ENCODE measurements around the gene TTC28.

TTC28 gene

GRCh38 chr22:28395520-28395919 lies 284.1 kb downstream of the TTC28 start:
- Histone ChIP-seq H3K36me3 (ENCODE audit: control insufficient read depth in 1 of 2, insufficient read depth in 2 of 2, low read depth in 1 of 2, low read length in 2 of 2) (no peaks in the 10 kb centered on the region), H4K8ac (ENCODE audit: low read length) (no peak overlapping the region), H2AK5ac (ENCODE audit: low read length, severe bottlenecking) (no peak overlapping the region), H2BK15ac (ENCODE audit: low read depth, poor library complexity, severe bottlenecking) (no peak overlapping the region), H3K4ac (ENCODE audit: low read depth in 1 of 2, low read length in 2 of 2) (no peak overlapping the region), H3K4me1 (ENCODE audit: control insufficient read depth, insufficient read depth, low read depth, low read length) (peaks cover 2% of the 10 kb centered on the region), H3K27ac (ENCODE audit: low read length, poor library complexity, severe bottlenecking) (no peak overlapping the region), H3K14ac (ENCODE audit: low read length in 2 of 2) (no peak overlapping the region), H3K23ac (ENCODE audit: low read length in 2 of 2) (no peak overlapping the region), H4K91ac (ENCODE audit: low read length) (no peak overlapping the region), H2BK12ac (ENCODE audit: low read length in 2 of 2) (no peak overlapping the region), H3K79me1 (replicated peaks; ENCODE audit: low read length, poor library complexity, severe bottlenecking) (peaks cover 9% of the 10 kb centered on the region), H2BK120ac (ENCODE audit: low read depth, low read length) (no peak overlapping the region), H2AFZ (ENCODE audit: low read depth, low read length) (no peak overlapping the region), H3K18ac (ENCODE audit: low read depth in 1 of 2, low read length in 2 of 2) (no peak overlapping the region), H3K27me3 (ENCODE audit: control insufficient read depth in 1 of 2, insufficient read depth in 1 of 2, low read length in 2 of 2) (no peaks in the 10 kb centered on the region), H3K9me3 (ENCODE audit: control insufficient read depth, low read length) (no peaks in the 10 kb centered on the region), H2BK5ac (ENCODE audit: low read depth, low read length, poor library complexity, severe bottlenecking) (no peak overlapping the region), H3K4me3 (ENCODE audit: insufficient read depth in 1 of 2, low read depth in 1 of 2, low read length in 2 of 2) (no peak overlapping the region), H3K4me2 (ENCODE audit: low read length, poor library complexity, severe bottlenecking) (no peak overlapping the region), H3K9ac (ENCODE audit: low read length) (peak overlapping the region; percentile 13)
- no peak for DNase-seq
- WGBS, result 40% methylated on average over 2 of the region's 4 CpGs

- no peak for DNase-seq
- Histone ChIP-seq H3K9me3 (ENCODE audit: control insufficient read depth, low read length) (no peaks in the 10 kb centered on the region), H3K4me3 (ENCODE audit: insufficient read depth in 1 of 2, low read depth in 1 of 2, low read length in 2 of 2) (peak overlapping the region in 1 of 2 experiments; percentile 23), H3K79me1 (replicated peaks; ENCODE audit: low read length, poor library complexity, severe bottlenecking) (peaks cover 8% of the 10 kb centered on the region), H3K18ac (ENCODE audit: low read depth in 1 of 2, low read length in 2 of 2) (no peak overlapping the region), H3K4me1 (ENCODE audit: control insufficient read depth, insufficient read depth, low read depth, low read length) (peaks cover 2% of the 10 kb centered on the region), H4K91ac (ENCODE audit: low read length) (no peak overlapping the region), H2BK15ac (ENCODE audit: low read depth, poor library complexity, severe bottlenecking) (no peak overlapping the region), H2BK120ac (ENCODE audit: low read depth, low read length) (no peak overlapping the region), H2BK12ac (ENCODE audit: low read length in 2 of 2) (no peak overlapping the region), H3K27me3 (ENCODE audit: control insufficient read depth in 1 of 2, insufficient read depth in 1 of 2, low read length in 2 of 2) (no peaks in the 10 kb centered on the region), H2AK5ac (ENCODE audit: low read length, severe bottlenecking) (no peak overlapping the region), H3K23ac (ENCODE audit: low read length in 2 of 2) (no peak overlapping the region), H3K4me2 (ENCODE audit: low read length, poor library complexity, severe bottlenecking) (no peak overlapping the region), H3K4ac (ENCODE audit: low read depth in 1 of 2, low read length in 2 of 2) (no peak overlapping the region), H3K36me3 (ENCODE audit: control insufficient read depth in 1 of 2, insufficient read depth in 2 of 2, low read depth in 1 of 2, low read length in 2 of 2) (no peaks in the 10 kb centered on the region), H3K9ac (ENCODE audit: low read length) (peak overlapping the region; percentile 28), H3K14ac (ENCODE audit: low read length in 2 of 2) (no peak overlapping the region), H2BK5ac (ENCODE audit: low read depth, low read length, poor library complexity, severe bottlenecking) (no peak overlapping the region), H3K27ac (ENCODE audit: low read length, poor library complexity, severe bottlenecking) (no peak overlapping the region), H2AFZ (ENCODE audit: low read depth, low read length) (no peak overlapping the region), H4K8ac (ENCODE audit: low read length) (no peak overlapping the region)
- 94% methylated on average over 2 of the region's 2 CpGs for WGBS
Observed at GRCh38 chr22:28394513-28395110, 285.0 kb downstream of the TTC28 start.

- no peak overlapping the region for H3K4ac ChIP-seq (ENCODE audit: low read depth in 1 of 2, low read length in 2 of 2)
- H4K91ac ChIP-seq (ENCODE audit: low read length), result no peak overlapping the region
- no peaks in the 10 kb centered on the region for H3K27me3 ChIP-seq (ENCODE audit: control insufficient read depth in 1 of 2, insufficient read depth in 1 of 2, low read length in 2 of 2)
- H3K27ac ChIP-seq (ENCODE audit: low read length, poor library complexity, severe bottlenecking), result no peak overlapping the region
- H2BK5ac ChIP-seq (ENCODE audit: low read depth, low read length, poor library complexity, severe bottlenecking), result no peak overlapping the region
- H2AFZ ChIP-seq (ENCODE audit: low read depth, low read length), result no peak overlapping the region
- no peak overlapping the region for H3K4me2 ChIP-seq (ENCODE audit: low read length, poor library complexity, severe bottlenecking)
- H4K8ac ChIP-seq (ENCODE audit: low read length), result no peak overlapping the region
- no peak overlapping the region for H2BK12ac ChIP-seq (ENCODE audit: low read length in 2 of 2)
- no peaks in the 10 kb centered on the region for H3K9me3 ChIP-seq (ENCODE audit: control insufficient read depth, low read length)
- DNase-seq, result no peak
- H3K14ac ChIP-seq (ENCODE audit: low read length in 2 of 2), result no peak overlapping the region
- no peaks in the 10 kb centered on the region for H3K4me1 ChIP-seq (ENCODE audit: control insufficient read depth, insufficient read depth, low read depth, low read length)
- 20% methylated on average over 1 of the region's 3 CpGs for WGBS
- H3K36me3 ChIP-seq (ENCODE audit: control insufficient read depth in 1 of 2, insufficient read depth in 2 of 2, low read depth in 1 of 2, low read length in 2 of 2), result no peaks in the 10 kb centered on the region
- no peak overlapping the region for H3K23ac ChIP-seq (ENCODE audit: low read length in 2 of 2)
- H2BK120ac ChIP-seq (ENCODE audit: low read depth, low read length), result no peak overlapping the region
- no peak overlapping the region for H3K4me3 ChIP-seq (ENCODE audit: insufficient read depth in 1 of 2, low read depth in 1 of 2, low read length in 2 of 2)
- peaks cover 7% of the 10 kb centered on the region for H3K79me1 ChIP-seq (replicated peaks; ENCODE audit: low read length, poor library complexity, severe bottlenecking)
- H3K18ac ChIP-seq (ENCODE audit: low read depth in 1 of 2, low read length in 2 of 2), result no peak overlapping the region
- no peak overlapping the region for H2AK5ac ChIP-seq (ENCODE audit: low read length, severe bottlenecking)
- no peak overlapping the region for H3K9ac ChIP-seq (ENCODE audit: low read length)
- no peak overlapping the region for H2BK15ac ChIP-seq (ENCODE audit: low read depth, poor library complexity, severe bottlenecking)
Observed at GRCh38 chr22:28381429-28382167, 298.0 kb downstream of the TTC28 start.

DNA sequence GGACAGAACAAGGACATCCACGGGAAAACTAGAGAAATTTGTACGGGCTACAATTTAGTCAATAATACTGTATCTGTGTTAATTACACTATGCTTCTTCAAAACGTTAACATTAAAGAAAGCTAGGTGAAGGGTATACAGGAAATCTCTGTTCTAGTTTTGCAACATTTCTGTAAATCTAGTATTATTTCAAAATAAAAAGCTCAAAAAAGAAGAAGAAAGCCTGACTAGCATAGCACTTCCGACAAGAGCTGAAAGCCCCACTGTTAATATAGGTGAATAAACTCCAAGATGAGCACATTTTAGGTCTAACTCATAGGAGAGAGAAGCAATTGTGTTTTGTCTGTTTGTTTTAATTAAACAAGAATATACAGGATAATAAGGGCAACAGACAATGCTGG lies 299.7 kb downstream of the TTC28 start:
- Histone ChIP-seq H2BK120ac (ENCODE audit: low read depth, low read length) (no peak overlapping the region), H3K9me3 (ENCODE audit: control insufficient read depth, low read length) (no peaks in the 10 kb centered on the region), H3K4me3 (ENCODE audit: insufficient read depth in 1 of 2, low read depth in 1 of 2, low read length in 2 of 2) (no peak overlapping the region), H3K18ac (ENCODE audit: low read depth in 1 of 2, low read length in 2 of 2) (no peak overlapping the region), H3K14ac (ENCODE audit: low read length in 2 of 2) (no peak overlapping the region), H3K27me3 (ENCODE audit: control insufficient read depth in 1 of 2, insufficient read depth in 1 of 2, low read length in 2 of 2) (no peaks in the 10 kb centered on the region), H2AFZ (ENCODE audit: low read depth, low read length) (no peak overlapping the region), H3K36me3 (ENCODE audit: control insufficient read depth in 1 of 2, insufficient read depth in 2 of 2, low read depth in 1 of 2, low read length in 2 of 2) (no peaks in the 10 kb centered on the region), H2BK15ac (ENCODE audit: low read depth, poor library complexity, severe bottlenecking) (no peak overlapping the region), H2BK5ac (ENCODE audit: low read depth, low read length, poor library complexity, severe bottlenecking) (no peak overlapping the region), H3K4me2 (ENCODE audit: low read length, poor library complexity, severe bottlenecking) (no peak overlapping the region), H3K27ac (ENCODE audit: low read length, poor library complexity, severe bottlenecking) (no peak overlapping the region), H3K79me1 (replicated peaks; ENCODE audit: low read length, poor library complexity, severe bottlenecking) (peaks cover 10% of the 10 kb centered on the region), H3K23ac (ENCODE audit: low read length in 2 of 2) (no peak overlapping the region), H3K4ac (ENCODE audit: low read depth in 1 of 2, low read length in 2 of 2) (no peak overlapping the region), H3K4me1 (ENCODE audit: control insufficient read depth, insufficient read depth, low read depth, low read length) (no peaks in the 10 kb centered on the region), H2AK5ac (ENCODE audit: low read length, severe bottlenecking) (no peak overlapping the region), H4K8ac (ENCODE audit: low read length) (no peak overlapping the region), H4K91ac (ENCODE audit: low read length) (no peak overlapping the region), H2BK12ac (ENCODE audit: low read length in 2 of 2) (no peak overlapping the region), H3K9ac (ENCODE audit: low read length) (no peak overlapping the region)
- DNase-seq, result no peak
- no CpG with 5 or more reads among the region's 4 CpGs for WGBS
